K562 (cell line): ENCODE results near the gene ZNF316. TPM values are rescaled to one million over a fixed set of nuclear protein-coding genes. Genes with fewer than 3 reads are reported as not detected.

Source experiments
- ARID3B ChIP-seq: fragments of 250-450 bp; sonication (Bioruptor Pico); IDR thresholded peaks from 2 replicates; pipeline ENCODE4 v1.4.0; 2020; ENCODE audit warnings: borderline replicate concordance
- ASH1L ChIP-seq: fragments of 450-650 bp; IDR thresholded peaks from 2 replicates; pipeline ENCODE4 v1.6.1; 2018; ENCODE audit warnings: borderline replicate concordance, mild to moderate bottlenecking, low read depth; ENCODE audit not compliant: partially characterized antibody
- BDP1 ChIP-seq: IDR thresholded peaks from 3 replicates; pipeline ENCODE4 v1.6.1; 2011; ENCODE audit not compliant: insufficient read length, insufficient read depth
- ELF2 ChIP-seq: fragments of 250-450 bp; sonication (Bioruptor Pico); IDR thresholded peaks from 2 replicates; pipeline ENCODE4 v1.5.0; 2021; ENCODE audit warnings: mild to moderate bottlenecking
- EZH2 ChIP-seq: IDR thresholded peaks from 2 replicates; pipeline ENCODE4 v1.6.1; 2012; ENCODE audit warnings: low read depth, mild to moderate bottlenecking, inconsistent platforms, low read length, borderline replicate concordance
- GABPA ChIP-seq: fragments of 200-800 bp; sonication (Bioruptor generic); conservative IDR thresholded peaks from 2 replicates; pipeline ENCODE4 v1.6.1; 2016; ENCODE audit warnings: low read depth, missing genetic modification characterization, missing compliant biosample characterization
- GABPB1 ChIP-seq: sonication (generic); formaldehyde crosslinking; IDR thresholded peaks from 2 replicates; pipeline ENCODE4 v1.8.0; 2022; ENCODE audit warnings: mild to moderate bottlenecking, missing genetic modification reagents
- GTF3C2 ChIP-seq: IDR thresholded peaks from 3 replicates; pipeline ENCODE4 v1.6.1; 2011; ENCODE audit warnings: borderline replicate concordance, mild to moderate bottlenecking, moderate library complexity; ENCODE audit not compliant: insufficient read length; ENCODE audit errors: extremely low read depth
- HDAC1 ChIP-seq, 2 experiments: fragments of 450-650 bp; IDR thresholded peaks; 2 replicates each; pipeline ENCODE4 v1.6.1; 2016 to 2017; ENCODE audit warnings: inconsistent platforms in 1 of 2, mild to moderate bottlenecking in 1 of 2, moderate library complexity in 1 of 2
- HLTF ChIP-seq: fragments of 450-650 bp; IDR thresholded peaks from 2 replicates; pipeline ENCODE4 v1.6.1; 2016
- MTA1 ChIP-seq: fragments of 450-650 bp; IDR thresholded peaks from 2 replicates; pipeline ENCODE4 v1.6.1; 2017; ENCODE audit warnings: borderline replicate concordance
- NCOR1 ChIP-seq: fragments of 450-650 bp; IDR thresholded peaks from 2 replicates; pipeline ENCODE4 v1.6.1; 2016; ENCODE audit warnings: mild to moderate bottlenecking, moderate library complexity
- RBM25 ChIP-seq: fragments of 200-400 bp; formaldehyde crosslinking; IDR thresholded peaks from 2 replicates; pipeline ENCODE4 v1.6.1; 2018; ENCODE audit warnings: low read length, low read depth, moderate library complexity; ENCODE audit not compliant: severe bottlenecking
- SAFB2 ChIP-seq: fragments of 200-400 bp; formaldehyde crosslinking; IDR thresholded peaks from 2 replicates; pipeline ENCODE4 v1.6.1; 2018; ENCODE audit warnings: borderline replicate concordance, low read length, low read depth, moderate library complexity; ENCODE audit not compliant: severe bottlenecking
- SMARCA4 ChIP-seq: fragments of 450-650 bp; IDR thresholded peaks from 2 replicates; pipeline ENCODE4 v1.6.1; 2016
- SREBF2 ChIP-seq: sonication (generic); formaldehyde crosslinking; IDR thresholded peaks from 2 replicates; pipeline ENCODE4 v1.4.0; 2020; ENCODE audit warnings: mild to moderate bottlenecking, missing genetic modification reagents
- STAT5B ChIP-seq: fragments of 250-450 bp; sonication (Bioruptor Pico); IDR thresholded peaks from 2 replicates; pipeline ENCODE4 v1.8.0; 2021; ENCODE audit warnings: mild to moderate bottlenecking, inconsistent platforms
- ZKSCAN1 ChIP-seq: fragments of 150-350 bp; IDR thresholded peaks from 2 replicates; pipeline ENCODE4 v1.6.1; 2016; ENCODE audit warnings: low read depth, low read length
- ZNF274 ChIP-seq: IDR thresholded peaks from 2 replicates; pipeline ENCODE4 v1.6.1; 2011; ENCODE audit warnings: low read depth, mild to moderate bottlenecking, low read length, moderate library complexity, borderline replicate concordance
- ZNF830 ChIP-seq: fragments of 250-450 bp; sonication (Bioruptor Pico); IDR thresholded peaks from 2 replicates; pipeline ENCODE4 v1.5.0; 2021; ENCODE audit warnings: mild to moderate bottlenecking
- polyA plus RNA-seq, 8 experiments: library from polyadenylated mRNA; depleted of rRNA in 4 of 8; stranded (reverse) in 5 of 8; unstranded in 3 of 8; fragments of >200 nt; fragmentation: Nextera tagmentation in 2 of 8; fragmentation: Illumina TruSeq in 1 of 8; extraction: Ambion mirVana in 2 of 8; extraction: Trizol in 1 of 8; gene quantifications; 2 replicates each; pipeline versions ENCODE4 v1.2.1 to v1.2.3, GENCODE V29; 2011 to 2014; ENCODE audit warnings: inconsistent platforms in 1 of 8, missing spikeins in 1 of 8
- total RNA-seq, 7 experiments: library from RNA; depleted of rRNA in 6 of 7; stranded (reverse); fragments of >200 nt in 6 of 7; fragmentation: Illumina TruSeq in 2 of 7; extraction: Trizol in 2 of 7; gene quantifications; 2 replicates each; pipeline versions ENCODE4 v1.2.1 to v1.2.3, GENCODE V29; 2011 to 2021; ENCODE audit warnings: low replicate concordance in 1 of 7
- TF ChIP-seq, protein P1 (sequence below): sonication (generic); formaldehyde crosslinking; IDR thresholded peaks from 2 replicates; pipeline ENCODE4 v1.8.0; 2022; ENCODE audit warnings: mild to moderate bottlenecking, missing genetic modification reagents
- TF ChIP-seq, protein P2 (sequence below): sonication (generic); IDR thresholded peaks from 2 replicates; pipeline ENCODE4 v1.6.1; 2016

The ZNF316 gene
- total and polyA plus RNA-seq, 9 of the 15 experiments (the other 6 are each of a cell fraction or from before 2014, with no cell fraction given): 0.10 to 34.0 (median 8.6) TPM

- no peak for TF ChIP-seq GTF3C2
- peak; percentile 74 for TF ChIP-seq GABPB1 (CRISPR knock-in tag)
- TF ChIP-seq SAFB2: no peak
- no peak for TF ChIP-seq MTA1
- TF ChIP-seq ZNF274: no peak
- TF ChIP-seq EZH2: no peak
- TF ChIP-seq BDP1: no peak
- TF ChIP-seq, protein P1, sequence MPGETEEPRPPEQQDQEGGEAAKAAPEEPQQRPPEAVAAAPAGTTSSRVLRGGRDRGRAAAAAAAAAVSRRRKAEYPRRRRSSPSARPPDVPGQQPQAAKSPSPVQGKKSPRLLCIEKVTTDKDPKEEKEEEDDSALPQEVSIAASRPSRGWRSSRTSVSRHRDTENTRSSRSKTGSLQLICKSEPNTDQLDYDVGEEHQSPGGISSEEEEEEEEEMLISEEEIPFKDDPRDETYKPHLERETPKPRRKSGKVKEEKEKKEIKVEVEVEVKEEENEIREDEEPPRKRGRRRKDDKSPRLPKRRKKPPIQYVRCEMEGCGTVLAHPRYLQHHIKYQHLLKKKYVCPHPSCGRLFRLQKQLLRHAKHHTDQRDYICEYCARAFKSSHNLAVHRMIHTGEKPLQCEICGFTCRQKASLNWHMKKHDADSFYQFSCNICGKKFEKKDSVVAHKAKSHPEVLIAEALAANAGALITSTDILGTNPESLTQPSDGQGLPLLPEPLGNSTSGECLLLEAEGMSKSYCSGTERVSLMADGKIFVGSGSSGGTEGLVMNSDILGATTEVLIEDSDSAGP (CRISPR knock-in tag): no peak
- TF ChIP-seq STAT5B (CRISPR knock-in tag): no peak
- TF ChIP-seq ZKSCAN1: no peak
- no peak for TF ChIP-seq RBM25
- no peak for TF ChIP-seq HLTF
- TF ChIP-seq NCOR1: no peak
- no peak for TF ChIP-seq SREBF2 (CRISPR knock-in tag)
- no peak for TF ChIP-seq ARID3B
- TF ChIP-seq ASH1L: no peak
- TF ChIP-seq HDAC1 (IDR thresholded peaks at IDR 0.05): peak in 1 of 2 experiments; percentile 61; a peak in 2 of 4 replicates
- TF ChIP-seq, protein P2, sequence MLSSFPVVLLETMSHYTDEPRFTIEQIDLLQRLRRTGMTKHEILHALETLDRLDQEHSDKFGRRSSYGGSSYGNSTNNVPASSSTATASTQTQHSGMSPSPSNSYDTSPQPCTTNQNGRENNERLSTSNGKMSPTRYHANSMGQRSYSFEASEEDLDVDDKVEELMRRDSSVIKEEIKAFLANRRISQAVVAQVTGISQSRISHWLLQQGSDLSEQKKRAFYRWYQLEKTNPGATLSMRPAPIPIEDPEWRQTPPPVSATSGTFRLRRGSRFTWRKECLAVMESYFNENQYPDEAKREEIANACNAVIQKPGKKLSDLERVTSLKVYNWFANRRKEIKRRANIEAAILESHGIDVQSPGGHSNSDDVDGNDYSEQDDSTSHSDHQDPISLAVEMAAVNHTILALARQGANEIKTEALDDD: no peak
- TF ChIP-seq SMARCA4: no peak
- no peak for TF ChIP-seq ELF2 (CRISPR knock-in tag)
- no peak for TF ChIP-seq ZNF830 (CRISPR knock-in tag)
- TF ChIP-seq GABPA: peak; percentile 97
These were observed at the start of gene ZNF316 (continued) for GRCh38 chr7:6636741-6637543.
